Stimulated activated CD4-positive, alpha-beta T cell treated with anti-CD3 and anti-CD28 coated beads, Interleukin-2, amount 100 ng/mL, for 48 hours (primary cell): Measurements from ENCODE around the gene FBXL15.

Experiments used
- DNase-seq, 2 donors: peaks; one replicate each; pipeline ENCODE4 v3.0.0-alpha.2; 2020

Gene FBXL15, protein sequence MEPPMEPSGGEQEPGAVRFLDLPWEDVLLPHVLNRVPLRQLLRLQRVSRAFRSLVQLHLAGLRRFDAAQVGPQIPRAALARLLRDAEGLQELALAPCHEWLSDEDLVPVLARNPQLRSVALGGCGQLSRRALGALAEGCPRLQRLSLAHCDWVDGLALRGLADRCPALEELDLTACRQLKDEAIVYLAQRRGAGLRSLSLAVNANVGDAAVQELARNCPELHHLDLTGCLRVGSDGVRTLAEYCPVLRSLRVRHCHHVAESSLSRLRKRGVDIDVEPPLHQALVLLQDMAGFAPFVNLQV

DNA sequence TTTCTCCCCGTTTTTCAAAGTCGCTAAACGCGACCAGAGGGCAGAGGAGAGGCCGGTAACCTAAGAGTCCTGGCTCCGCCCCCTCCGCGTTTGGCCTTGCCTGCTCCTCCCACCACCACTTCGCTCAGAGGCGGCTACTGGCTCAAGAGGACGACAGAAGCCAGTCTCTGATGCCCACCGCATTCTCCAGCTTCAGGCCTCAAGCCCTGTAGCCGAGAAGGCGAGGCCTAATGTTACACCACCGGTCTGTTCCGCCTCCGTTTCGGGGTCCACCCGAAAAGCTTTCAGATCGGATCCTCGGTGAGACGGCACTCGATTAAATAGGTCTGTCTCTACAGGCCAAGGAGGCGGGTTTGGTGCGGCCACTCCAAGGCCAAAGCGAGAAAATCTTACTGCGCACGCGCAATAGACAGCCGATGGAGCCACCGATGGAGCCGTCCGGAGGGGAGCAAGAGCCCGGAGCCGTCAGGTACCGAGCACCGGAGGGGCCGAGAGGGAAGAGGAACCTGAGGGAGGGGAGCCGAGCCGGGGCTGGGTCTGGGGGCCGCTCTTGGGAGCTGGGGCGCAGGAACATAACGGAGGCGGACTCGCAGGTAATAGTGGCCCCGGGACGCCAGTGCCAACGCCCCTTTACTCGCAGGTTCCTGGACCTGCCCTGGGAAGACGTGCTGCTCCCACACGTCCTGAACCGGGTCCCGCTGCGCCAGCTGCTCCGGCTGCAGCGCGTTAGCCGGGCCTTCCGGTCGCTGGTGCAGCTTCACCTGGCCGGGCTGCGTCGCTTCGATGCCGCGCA is at the start of gene FBXL15:
TSS of gene FBXL15 (plus strand) at position 123 of the 793 bp plus-strand sequence. CDS start at position 417, 294 bp downstream.
- peak; percentile 98 for DNase-seq

DNA sequence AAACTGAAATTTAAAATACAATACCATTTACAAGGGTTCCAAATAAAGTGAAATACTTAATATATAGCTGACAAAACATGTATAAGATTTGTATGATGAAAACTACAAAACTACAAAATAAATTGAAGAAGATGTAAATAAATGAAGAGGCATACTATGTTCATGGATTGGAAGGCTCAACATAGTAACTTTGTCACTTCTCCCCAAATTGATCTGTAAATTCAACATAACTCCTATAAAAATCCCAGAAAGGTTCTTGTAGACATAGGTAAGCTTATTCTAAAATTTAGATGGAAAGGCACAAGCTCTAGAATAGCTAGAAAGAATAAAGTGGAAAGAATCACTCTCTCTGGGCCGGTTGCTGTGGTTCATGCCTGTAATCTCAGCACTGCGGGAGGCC is 49.3 kb upstream of the FBXL15 start:
- no peak for DNase-seq

DNA sequence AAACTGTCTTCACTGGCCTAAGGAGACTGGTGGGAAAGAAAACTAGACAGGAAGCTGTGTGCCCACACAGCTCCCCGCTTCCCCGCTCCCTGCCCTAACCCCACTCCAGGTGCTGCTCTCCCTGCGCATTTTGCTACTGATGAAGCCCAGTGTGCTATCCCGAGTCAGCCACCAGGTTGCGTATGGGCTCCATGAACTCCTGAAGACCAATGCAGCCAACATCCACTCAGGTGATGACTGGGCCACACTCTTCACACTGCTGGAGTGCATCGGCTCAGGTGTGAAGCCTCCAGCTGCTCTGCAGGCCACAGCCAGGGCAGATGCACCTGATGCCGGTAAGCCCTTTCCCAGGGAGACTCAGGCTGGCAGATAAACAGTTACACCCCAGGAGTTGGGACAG is 45.4 kb upstream of the FBXL15 start:
- no peak for DNase-seq

- no peak for DNase-seq
Measured at GRCh38 chr10:102375867-102376266, 44.8 kb upstream of the FBXL15 start.

GRCh38 chr10:102376901-102377300 is 43.7 kb upstream of the FBXL15 start:
- no peak for DNase-seq

DNA sequence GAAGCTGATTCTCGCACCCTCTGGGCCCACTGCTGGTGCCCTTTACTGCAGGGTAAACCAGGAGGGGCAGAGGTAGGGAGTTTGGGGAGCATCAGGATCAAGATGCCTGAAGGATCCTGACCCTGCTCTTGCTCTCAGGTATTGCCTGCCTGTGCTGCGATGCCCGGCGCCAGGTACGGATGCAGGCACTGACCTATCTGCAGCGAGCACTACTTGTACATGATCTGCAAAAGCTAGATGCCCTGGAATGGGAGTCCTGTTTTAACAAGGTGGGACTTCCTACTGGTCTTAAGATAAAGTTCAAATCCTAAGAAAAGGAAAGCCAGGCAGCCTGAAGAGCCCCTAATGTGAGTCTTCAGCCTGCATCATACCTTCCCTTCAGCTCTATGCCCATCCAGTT is 41.3 kb upstream of the FBXL15 start:
- DNase-seq, result no peak

GRCh38 chr10:102381983-102382382 is 38.7 kb upstream of the FBXL15 start:
- DNase-seq, result no peak

DNA sequence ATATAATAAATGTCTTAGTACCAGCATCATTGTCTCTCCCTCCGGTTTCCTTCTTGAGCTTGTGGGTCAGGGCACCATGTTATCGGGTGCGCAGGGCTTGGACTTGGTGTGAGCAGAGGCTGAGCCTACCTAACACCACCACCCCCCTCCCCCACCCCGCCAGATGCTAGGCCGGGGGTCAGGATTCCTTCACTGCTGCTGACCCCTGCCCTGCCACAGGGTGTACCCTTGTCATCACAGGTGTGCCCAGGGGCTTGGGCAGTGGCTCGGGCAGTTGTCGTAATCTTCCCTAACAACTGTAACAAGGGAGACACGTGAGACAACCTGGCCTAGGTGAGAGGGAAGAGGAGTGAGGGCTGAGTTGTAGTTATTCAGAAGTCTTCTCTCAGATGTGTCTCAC is 37.8 kb upstream of the FBXL15 start:
- DNase-seq, result no peak

- DNase-seq, result no peak
Measured at GRCh38 chr10:102384053-102384452, 36.6 kb upstream of the FBXL15 start.

DNA sequence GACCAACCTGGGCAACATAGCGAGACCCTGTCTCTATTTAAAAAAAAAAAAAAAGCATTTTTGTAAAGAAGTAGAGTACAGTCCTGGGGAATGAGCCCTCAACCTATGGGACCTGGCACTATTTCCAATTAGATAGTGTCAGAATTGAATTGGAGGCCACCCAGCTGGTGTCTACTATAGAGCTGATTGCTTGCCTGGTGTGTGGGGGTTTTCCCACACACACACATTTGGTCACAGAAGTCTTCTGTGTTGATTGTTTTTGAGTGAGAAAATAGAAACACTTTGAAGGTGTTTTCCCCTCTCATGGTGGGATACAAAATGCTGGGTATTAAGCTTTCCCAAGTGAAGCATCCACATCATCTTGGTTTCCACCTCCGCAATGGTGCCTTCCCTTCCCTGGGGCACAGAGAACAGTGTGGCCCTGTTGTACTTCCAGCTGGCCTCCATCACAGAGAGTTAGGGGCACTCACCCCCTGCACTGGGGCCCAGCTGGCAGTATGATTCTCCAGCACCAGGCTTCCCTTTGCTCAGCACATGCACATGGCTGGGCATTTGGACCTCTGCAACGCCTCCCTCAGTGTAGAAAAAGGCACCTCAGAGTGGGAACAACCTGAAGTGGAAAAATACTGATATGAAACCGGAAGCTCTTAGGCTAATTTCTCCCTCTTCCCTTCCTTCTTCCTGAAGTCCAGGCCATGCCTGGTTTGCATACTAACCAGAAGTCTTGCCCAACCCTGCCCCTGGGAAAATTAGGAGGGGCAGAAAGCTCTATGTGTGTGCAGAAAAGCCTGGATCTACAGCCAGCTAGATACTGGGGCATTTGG is 35.8 kb upstream of the FBXL15 start:
- DNase-seq, result no peak

- no peak for DNase-seq
Measured at GRCh38 chr10:102389894-102390293, 30.7 kb upstream of the FBXL15 start.

GRCh38 chr10:102392306-102392705 is 28.3 kb upstream of the FBXL15 start:
- no peak for DNase-seq

GRCh38 chr10:102393411-102394078 is 27.1 kb upstream of the FBXL15 start:
- no peak for DNase-seq

- peak; percentile 97 to 98 for DNase-seq
Measured at GRCh38 chr10:102394079-102394800, 26.4 kb upstream of the FBXL15 start.

DNA sequence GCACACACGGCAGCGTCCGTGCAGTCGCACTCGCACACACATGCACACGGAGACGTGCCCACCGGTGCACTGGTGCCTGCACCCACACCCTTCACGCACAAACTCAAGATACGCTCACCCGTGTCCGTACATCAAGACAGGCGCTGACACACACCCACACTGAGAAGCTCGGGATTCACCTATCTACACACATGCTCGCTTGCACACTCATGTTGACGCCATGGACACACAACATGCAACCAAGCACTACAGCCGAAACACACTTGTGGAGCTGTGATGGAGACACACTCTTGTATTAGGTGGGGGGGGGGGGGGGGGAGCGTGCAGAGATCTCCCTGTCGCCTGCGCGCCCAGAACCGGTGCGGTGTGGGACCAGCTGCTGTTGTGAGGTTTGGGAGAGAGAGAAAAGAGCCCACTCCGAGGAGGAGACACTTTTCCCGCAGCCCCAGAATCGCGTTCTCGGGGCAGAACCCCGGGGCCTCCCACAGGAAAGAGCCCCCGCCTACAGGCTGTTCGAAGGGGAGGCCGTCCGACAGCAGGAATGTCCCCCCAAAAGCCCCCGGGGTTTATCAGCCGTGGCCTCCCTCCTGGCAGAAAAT is 25.7 kb upstream of the FBXL15 start:
- DNase-seq, result peak in 1 of 2 donors; percentile 46

GRCh38 chr10:102395400-102396316 is 25.0 kb upstream of the FBXL15 start, which contains the start of gene NFKB2:
NFKB2 (plus strand) TSS chr10:102395705; CDS start chr10:102395960, 255 bp downstream.
- peak; percentile 89 to 91 for DNase-seq

DNA sequence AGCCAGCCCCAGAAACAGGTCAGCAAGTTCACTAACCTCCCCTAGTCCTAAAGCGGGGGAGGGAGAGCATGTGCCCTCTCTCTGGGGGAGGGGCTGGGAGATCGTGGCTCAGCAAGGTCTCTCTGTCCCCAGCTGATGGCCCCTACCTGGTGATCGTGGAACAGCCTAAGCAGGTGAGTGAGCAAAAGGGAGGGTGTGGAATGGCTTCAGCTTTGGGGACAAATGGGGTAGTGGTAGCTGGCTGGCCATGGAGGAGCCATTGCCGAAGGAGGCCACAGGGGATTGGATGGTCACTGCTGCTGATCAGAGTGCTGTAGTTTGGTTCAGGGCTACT is 24.4 kb upstream of the FBXL15 start:
- no peak for DNase-seq

GRCh38 chr10:102396730-102397151 is 23.9 kb upstream of the FBXL15 start:
- no peak for DNase-seq

GRCh38 chr10:102397222-102398171 is 23.1 kb upstream of the FBXL15 start:
- no peak for DNase-seq
